Measurements from ENCODE around the gene COL25A1.

- TF ChIP-seq ZNF274 (IDR thresholded peaks at IDR 0.05; ENCODE audit: low read depth, low read length), result no peak
- no peak for TF ChIP-seq YY1 (IDR thresholded peaks at IDR 0.05; ENCODE audit: insufficient read depth, insufficient read length)
- no peak for TF ChIP-seq SUZ12 (IDR thresholded peaks at IDR 0.05; ENCODE audit: extremely low read depth, insufficient read depth, insufficient read length)
Measured at GRCh38 chr4:109350121-109350520, 47.7 kb upstream of the COL25A1 start.

Data from NT2/D1 (cell line).